Measurements from ENCODE around the gene ARPC1B. TPM values are rescaled to one million over a fixed set of nuclear protein-coding genes. Genes with fewer than 3 reads are reported as not detected.
A peak's percentile ranks its signal among the peaks of the same experiment; 100 is the strongest.

Gene ARPC1B
- total and polyA plus RNA-seq, 9 of the 15 experiments (the other 6 are each of a cell fraction or from before 2014, with no cell fraction given) = 6.7 to 357 (median 211) TPM

GRCh38 chr7:99403764-99404163 lies 29.2 kb downstream of the ARPC1B start:
- H3K4me1 ChIP-seq (replicated peaks in 1 of 2; ENCODE audit: control insufficient read depth in 2 of 2, insufficient read depth in 2 of 2, low read length in 2 of 2) = peaks cover 10 to 14% of the 10 kb centered on the region in 2 experiments; a peak in 4 of 5 replicates
- no peak overlapping the region for H2AFZ ChIP-seq (ENCODE audit: low read depth, low read length)
- no peak overlapping the region for H3K9ac ChIP-seq (ENCODE audit: insufficient read depth in 1 of 2, low read depth in 2 of 2, low read length in 2 of 2)
- in situ Hi-C loops (cut with MboI) (no loop called here), intact Hi-C loops (cut with micrococcal nuclease) (no loop called here)
- H3K9me1 ChIP-seq (ENCODE audit: control insufficient read depth, insufficient read depth, low read length) = no peaks in the 10 kb centered on the region
- H3K79me2 ChIP-seq (ENCODE audit: control insufficient read depth, insufficient read depth, low read length) = peaks cover 52% of the 10 kb centered on the region
- H3K27me3 ChIP-seq (ENCODE audit: control insufficient read depth in 2 of 2, insufficient read depth in 2 of 2, low read length in 2 of 2) = no peaks in the 10 kb centered on the region
- peaks cover 33% of the 10 kb centered on the region for H4K20me1 ChIP-seq (replicated peaks; ENCODE audit: control insufficient read depth, insufficient read depth, low read length)
- H3K4me3 ChIP-seq = no peak overlapping the region
- H3K27ac ChIP-seq (ENCODE audit: extremely low read depth, low read depth, low read length) = no peak overlapping the region
- no peaks in the 10 kb centered on the region for H3K9me3 ChIP-seq (replicated peaks; ENCODE audit: control insufficient read depth, insufficient read depth, low read depth, low read length)
- H3K4me2 ChIP-seq (ENCODE audit: insufficient read depth, low read length) = no peak overlapping the region
- WGBS (ENCODE audit: insufficient coverage, low coverage, missing lambda C conversion rate) = 100% methylated on average over 5 of the region's 5 CpGs
- peaks cover 82% of the 10 kb centered on the region for H3K36me3 ChIP-seq (ENCODE audit: control insufficient read depth, insufficient read depth, low read length)
- no peak for FAIRE-seq
- TF ChIP-seq CTBP1 (IDR thresholded peaks at IDR 0.05; ENCODE audit: borderline replicate concordance) = no peak
- TF ChIP-seq RBFOX2 (IDR thresholded peaks at IDR 0.05; ENCODE audit: low read depth, low read length) = peak; percentile 48; the same call in 1 of the 2 replicates
- 0 out of 2 replicates have a peak, but pooled peaks have one; percentile 11 for TF ChIP-seq POLR2A (conservative IDR thresholded peaks at IDR 0.05)
- ATAC-seq = no peak
- POLR2A ChIA-PET = interaction anchor here (0.6 to 0.9 kb wide), 2 partner anchors 29 to 467 kb away, joined by 3 read pairs; no protein-coding TSS in a partner anchor
- no TSS peak for BruUV-seq (replicated peaks)
- CTCF ChIA-PET (ENCODE audit: low intra/inter-chr PET ratio) = no interaction called here
- DNase-seq (ENCODE audit: extremely low read depth in 1 of 4, low spot score in 3 of 4) = no peak

DNA sequence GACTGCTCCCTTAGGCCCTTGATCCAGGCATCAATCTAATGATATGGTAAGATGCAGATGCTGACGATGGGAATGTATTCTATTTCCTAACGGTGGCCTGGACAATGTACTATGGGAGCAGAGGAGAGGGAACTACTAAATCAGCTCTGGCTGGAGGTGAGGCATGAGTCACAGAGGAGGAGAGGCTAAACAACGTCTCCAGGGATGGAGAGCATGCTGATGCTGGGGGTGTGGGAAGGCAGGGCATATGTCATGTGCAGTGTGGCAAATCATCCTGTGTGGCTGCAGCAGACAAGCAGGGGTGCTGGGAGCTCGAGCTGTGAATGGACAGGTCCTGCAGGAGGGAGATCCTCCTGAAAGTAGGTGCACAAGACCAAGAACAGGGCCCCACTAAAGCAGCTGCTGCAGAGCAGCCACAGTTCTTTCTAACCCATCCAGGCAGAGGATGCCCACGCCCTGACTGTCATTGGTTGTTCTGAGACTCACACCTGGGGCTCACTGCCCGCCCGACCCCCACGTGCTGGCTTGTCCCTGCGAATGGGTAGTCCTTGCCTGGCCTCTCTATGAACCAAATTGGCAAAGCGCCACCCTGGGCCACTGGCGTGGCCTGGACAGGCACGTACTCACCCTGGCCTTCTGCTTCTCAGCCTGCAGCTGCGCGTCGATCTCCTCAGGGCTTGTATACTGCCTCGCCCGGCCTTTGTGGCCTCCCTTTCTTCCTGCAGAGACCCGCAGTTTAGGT lies 29.9 kb downstream of the ARPC1B start:
- CTCF ChIA-PET (ENCODE audit: low intra/inter-chr PET ratio) = no interaction called here
- Histone ChIP-seq H3K4me1 (replicated peaks in 1 of 2; ENCODE audit: control insufficient read depth in 2 of 2, insufficient read depth in 2 of 2, low read length in 2 of 2) (peaks cover 10 to 14% of the 10 kb centered on the region in 2 experiments; a peak in 4 of 5 replicates), H3K4me2 (ENCODE audit: insufficient read depth, low read length) (no peak overlapping the region), H4K20me1 (replicated peaks; ENCODE audit: control insufficient read depth, insufficient read depth, low read length) (peaks cover 34% of the 10 kb centered on the region), H2AFZ (ENCODE audit: low read depth, low read length) (no peak overlapping the region), H3K27ac (ENCODE audit: extremely low read depth, low read depth, low read length) (no peak overlapping the region), H3K4me3 (no peak overlapping the region), H3K9me3 (replicated peaks; ENCODE audit: control insufficient read depth, insufficient read depth, low read depth, low read length) (no peaks in the 10 kb centered on the region), H3K79me2 (ENCODE audit: control insufficient read depth, insufficient read depth, low read length) (peaks cover 58% of the 10 kb centered on the region), H3K9ac (ENCODE audit: insufficient read depth in 1 of 2, low read depth in 2 of 2, low read length in 2 of 2) (peak overlapping the region in 1 of 2 experiments; percentile 76; a peak in 2 of 4 replicates), H3K27me3 (ENCODE audit: control insufficient read depth in 2 of 2, insufficient read depth in 2 of 2, low read length in 2 of 2) (no peaks in the 10 kb centered on the region), H3K36me3 (ENCODE audit: control insufficient read depth, insufficient read depth, low read length) (peaks cover 78% of the 10 kb centered on the region), H3K9me1 (ENCODE audit: control insufficient read depth, insufficient read depth, low read length) (no peaks in the 10 kb centered on the region)
- 89% methylated on average over 18 of the region's 18 CpGs for WGBS (ENCODE audit: insufficient coverage, low coverage, missing lambda C conversion rate)
- intact Hi-C loops (cut with micrococcal nuclease) = no loop called here
- POLR2A ChIA-PET = interaction anchor here (0.8 kb wide), 1 partner anchor 25 kb away, joined by 3 read pairs; no protein-coding TSS in a partner anchor
- no TSS peak for BruUV-seq (replicated peaks)
- no peak for FAIRE-seq
- no peak for DNase-seq (ENCODE audit: extremely low read depth in 1 of 4, low spot score in 3 of 4)
- no peak for ATAC-seq
- in situ Hi-C loops (cut with MboI) = no loop called here
- TF ChIP-seq ARNT (IDR thresholded peaks at IDR 0.05) = no peak
- no peak for TF ChIP-seq CBFB (CRISPR knock-in tag; IDR thresholded peaks at IDR 0.05)
- TF ChIP-seq, protein P1, sequence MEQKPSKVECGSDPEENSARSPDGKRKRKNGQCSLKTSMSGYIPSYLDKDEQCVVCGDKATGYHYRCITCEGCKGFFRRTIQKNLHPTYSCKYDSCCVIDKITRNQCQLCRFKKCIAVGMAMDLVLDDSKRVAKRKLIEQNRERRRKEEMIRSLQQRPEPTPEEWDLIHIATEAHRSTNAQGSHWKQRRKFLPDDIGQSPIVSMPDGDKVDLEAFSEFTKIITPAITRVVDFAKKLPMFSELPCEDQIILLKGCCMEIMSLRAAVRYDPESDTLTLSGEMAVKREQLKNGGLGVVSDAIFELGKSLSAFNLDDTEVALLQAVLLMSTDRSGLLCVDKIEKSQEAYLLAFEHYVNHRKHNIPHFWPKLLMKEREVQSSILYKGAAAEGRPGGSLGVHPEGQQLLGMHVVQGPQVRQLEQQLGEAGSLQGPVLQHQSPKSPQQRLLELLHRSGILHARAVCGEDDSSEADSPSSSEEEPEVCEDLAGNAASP (IDR thresholded peaks at IDR 0.05) = no peak
- TF ChIP-seq RBFOX2 (IDR thresholded peaks at IDR 0.05; ENCODE audit: low read depth, low read length) = peak; percentile 52
- TF ChIP-seq SMARCE1 (IDR thresholded peaks at IDR 0.05) = no peak
- peak; percentile 71 for TF ChIP-seq POLR2G (IDR thresholded peaks at IDR 0.05; ENCODE audit: low read depth, low read length)
- TF ChIP-seq ARHGAP35 (IDR thresholded peaks at IDR 0.05; ENCODE audit: partially characterized antibody) = no peak
- no peak for TF ChIP-seq JUN (IDR thresholded peaks at IDR 0.05; ENCODE audit: borderline replicate concordance, low read depth, low read length)
- TF ChIP-seq JUN (CRISPR knock-in tag; IDR thresholded peaks at IDR 0.05; ENCODE audit: borderline replicate concordance) = no peak
- TF ChIP-seq ELK1 (CRISPR knock-in tag; IDR thresholded peaks at IDR 0.05) = no peak
- TF ChIP-seq ZNF347 (CRISPR knock-in tag; IDR thresholded peaks at IDR 0.05; ENCODE audit: low read depth) = no peak

Measured in K562 (cell line).